HG03575 (cell line): ENCODE results near the gene CYB5R4.

Experiments
- ATAC-seq: cut with Tn5 transposase; IDR thresholded peaks from one replicate; pipeline ENCODE4 v1.9.1; 2021; ENCODE audit not compliant: unreplicated experiment, insufficient number of reproducible peaks, low FRiP score; ENCODE audit errors: extremely low read depth

Gene CYB5R4, protein sequence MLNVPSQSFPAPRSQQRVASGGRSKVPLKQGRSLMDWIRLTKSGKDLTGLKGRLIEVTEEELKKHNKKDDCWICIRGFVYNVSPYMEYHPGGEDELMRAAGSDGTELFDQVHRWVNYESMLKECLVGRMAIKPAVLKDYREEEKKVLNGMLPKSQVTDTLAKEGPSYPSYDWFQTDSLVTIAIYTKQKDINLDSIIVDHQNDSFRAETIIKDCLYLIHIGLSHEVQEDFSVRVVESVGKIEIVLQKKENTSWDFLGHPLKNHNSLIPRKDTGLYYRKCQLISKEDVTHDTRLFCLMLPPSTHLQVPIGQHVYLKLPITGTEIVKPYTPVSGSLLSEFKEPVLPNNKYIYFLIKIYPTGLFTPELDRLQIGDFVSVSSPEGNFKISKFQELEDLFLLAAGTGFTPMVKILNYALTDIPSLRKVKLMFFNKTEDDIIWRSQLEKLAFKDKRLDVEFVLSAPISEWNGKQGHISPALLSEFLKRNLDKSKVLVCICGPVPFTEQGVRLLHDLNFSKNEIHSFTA

GRCh38 chr6:83859410-83860358, at the start of gene CYB5R4:
TSS of gene CYB5R4 (plus strand) at chr6:83859689. CDS start at chr6:83859783, 94 bp downstream.
- ATAC-seq = peak; percentile 89

GRCh38 chr6:83812595-83812994, 46.9 kb upstream of the CYB5R4 start:
- ATAC-seq = no peak

GRCh38 chr6:83815631-83816272, 43.7 kb upstream of the CYB5R4 start:
- ATAC-seq = no peak

DNA sequence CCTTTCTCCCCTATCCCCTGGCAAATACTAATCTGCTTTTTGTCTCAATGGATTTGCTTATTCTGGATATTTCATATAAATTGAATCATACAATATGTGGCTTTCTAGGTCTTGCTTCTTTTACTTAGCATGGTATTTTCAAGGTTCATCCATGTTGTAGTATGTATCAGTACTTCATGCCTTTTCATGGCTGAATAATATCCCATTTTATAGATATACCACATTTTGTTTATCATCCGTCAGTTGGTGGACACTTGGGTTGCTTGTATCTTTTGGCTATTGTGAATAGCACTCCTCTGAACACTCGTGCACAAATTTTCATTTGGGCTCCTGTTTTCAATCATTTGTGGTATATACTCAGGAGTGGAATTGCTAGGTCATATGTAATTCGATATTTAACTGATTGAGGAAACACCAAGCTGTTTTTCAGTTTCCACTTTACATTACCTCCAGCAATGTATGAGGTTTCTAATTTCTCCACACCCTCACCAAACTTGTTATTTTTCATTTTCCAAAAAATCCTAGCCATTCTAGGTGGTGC, 36.8 kb upstream of the CYB5R4 start:
- ATAC-seq = no peak

DNA sequence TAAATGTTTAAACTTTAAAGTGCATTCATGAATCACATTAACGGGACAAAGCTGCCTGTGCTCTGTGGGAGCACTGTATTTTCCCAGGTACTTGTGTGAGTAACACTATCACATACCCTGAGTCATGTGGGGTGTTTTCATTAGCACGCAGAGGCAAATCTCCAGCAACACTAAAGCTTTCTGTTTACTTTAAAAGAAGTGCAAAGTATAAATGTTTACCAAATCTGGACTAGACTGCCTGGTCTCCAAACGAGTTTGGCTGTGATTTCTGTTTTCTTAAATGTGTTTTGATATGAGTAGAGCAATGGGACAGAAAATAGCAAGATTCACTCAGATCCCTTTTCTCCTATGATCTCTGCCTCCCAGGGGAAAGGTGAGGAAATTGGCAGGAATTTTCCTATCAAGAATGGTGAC, 35.1 kb upstream of the CYB5R4 start:
- no peak for ATAC-seq

- no peak for ATAC-seq
Measured at GRCh38 chr6:83824831-83825230, 34.7 kb upstream of the CYB5R4 start.

- ATAC-seq = no peak
Measured at GRCh38 chr6:83827050-83827449, 32.4 kb upstream of the CYB5R4 start.

- ATAC-seq = no peak
Measured at GRCh38 chr6:83838727-83839126, 20.8 kb upstream of the CYB5R4 start.

DNA sequence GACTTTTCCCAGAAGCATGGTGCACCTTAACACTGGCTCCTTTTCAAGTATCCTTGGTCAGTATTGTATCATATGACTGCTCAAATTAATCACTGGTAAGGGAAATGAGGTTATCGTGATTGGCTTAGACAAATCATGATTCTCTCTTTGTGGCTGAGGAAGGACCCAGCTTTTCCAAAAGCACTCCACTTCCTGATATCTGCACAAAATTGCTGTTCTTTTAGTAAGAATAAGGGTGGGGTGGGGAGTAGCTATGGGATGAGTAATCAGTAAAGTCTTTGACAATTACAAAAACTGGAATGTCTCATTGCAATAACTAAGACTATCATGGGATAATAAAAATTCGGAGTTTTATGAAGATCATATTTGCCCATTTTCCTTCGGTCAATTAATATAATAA, 15.3 kb upstream of the CYB5R4 start:
- no peak for ATAC-seq

DNA sequence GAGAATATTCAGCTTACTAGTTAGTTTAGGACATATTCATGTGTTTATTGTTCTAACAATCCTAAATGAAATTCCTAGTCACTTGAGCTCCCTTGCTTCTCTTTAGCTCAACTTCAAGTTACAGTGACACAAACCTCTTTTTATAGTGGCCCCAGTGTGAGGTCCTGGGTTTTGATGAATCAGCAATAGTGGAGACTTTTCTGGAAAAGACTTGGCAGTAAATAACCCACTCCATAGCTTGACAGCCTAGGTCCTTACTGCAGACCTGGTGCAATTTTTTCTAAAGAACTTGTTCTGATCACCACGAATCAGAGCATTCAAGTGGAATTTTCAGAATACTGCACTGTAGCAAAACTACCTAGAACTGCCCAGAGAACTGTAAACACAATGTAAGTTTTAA, 13.2 kb upstream of the CYB5R4 start:
- no peak for ATAC-seq

DNA sequence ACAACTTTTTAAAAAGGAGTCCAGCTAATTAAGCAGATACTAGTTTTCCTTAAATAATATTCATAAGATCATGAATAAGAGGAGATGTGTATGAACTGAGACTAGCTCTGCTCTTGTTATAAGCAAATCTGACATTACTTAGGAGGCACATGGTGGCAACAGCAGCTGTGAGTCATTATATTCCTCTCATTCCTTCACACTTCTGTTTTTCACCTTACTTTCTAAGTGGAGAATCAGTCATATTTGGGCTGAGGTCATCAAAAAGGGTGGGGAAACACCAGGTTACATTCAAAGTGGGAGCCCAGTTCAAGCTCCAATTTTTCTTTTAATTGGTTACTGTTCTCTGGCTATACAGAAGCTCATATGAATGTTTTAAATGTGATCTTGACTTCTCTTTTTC, 12.3 kb upstream of the CYB5R4 start:
- ATAC-seq = no peak

DNA sequence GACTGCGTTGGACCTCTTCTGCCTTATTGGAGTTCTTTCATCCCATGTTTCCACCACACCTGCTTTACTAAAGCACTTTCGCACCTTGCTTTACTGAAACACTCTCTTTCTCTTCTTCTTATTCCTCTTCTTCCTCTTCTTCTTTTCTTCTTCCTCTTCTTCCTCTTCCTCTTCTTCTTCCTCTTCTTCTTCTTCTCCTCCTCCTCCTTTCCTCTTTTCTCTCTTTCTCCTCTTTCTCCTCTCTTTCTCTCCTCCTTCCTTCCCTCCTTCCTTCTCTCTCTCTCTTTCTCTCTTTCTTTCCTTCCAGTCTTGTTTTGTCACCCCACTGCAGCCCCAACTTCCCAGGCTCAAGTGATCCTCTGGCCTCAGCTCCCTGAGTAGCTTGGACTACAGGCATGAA, 10.4 kb upstream of the CYB5R4 start:
- no peak for ATAC-seq

DNA sequence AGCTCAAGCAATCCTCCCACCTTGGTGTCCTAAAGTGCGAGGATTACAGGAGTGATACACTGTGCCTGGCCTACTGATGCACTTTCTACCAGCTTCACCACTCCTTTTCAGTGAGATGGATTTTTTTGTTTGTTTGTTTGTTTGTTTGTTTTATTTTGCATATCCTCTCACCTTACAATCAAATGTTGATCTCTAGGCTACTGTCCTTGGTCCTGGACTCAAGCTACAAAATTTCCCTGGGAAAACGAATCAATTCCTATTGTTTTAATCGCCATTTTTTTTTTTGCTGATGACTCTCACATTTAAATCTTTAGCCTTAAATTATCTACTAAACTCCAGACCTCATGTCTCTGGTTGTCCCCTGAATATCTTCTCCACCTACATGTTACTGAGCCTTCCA, 9.9 kb upstream of the CYB5R4 start:
- ATAC-seq = no peak

DNA sequence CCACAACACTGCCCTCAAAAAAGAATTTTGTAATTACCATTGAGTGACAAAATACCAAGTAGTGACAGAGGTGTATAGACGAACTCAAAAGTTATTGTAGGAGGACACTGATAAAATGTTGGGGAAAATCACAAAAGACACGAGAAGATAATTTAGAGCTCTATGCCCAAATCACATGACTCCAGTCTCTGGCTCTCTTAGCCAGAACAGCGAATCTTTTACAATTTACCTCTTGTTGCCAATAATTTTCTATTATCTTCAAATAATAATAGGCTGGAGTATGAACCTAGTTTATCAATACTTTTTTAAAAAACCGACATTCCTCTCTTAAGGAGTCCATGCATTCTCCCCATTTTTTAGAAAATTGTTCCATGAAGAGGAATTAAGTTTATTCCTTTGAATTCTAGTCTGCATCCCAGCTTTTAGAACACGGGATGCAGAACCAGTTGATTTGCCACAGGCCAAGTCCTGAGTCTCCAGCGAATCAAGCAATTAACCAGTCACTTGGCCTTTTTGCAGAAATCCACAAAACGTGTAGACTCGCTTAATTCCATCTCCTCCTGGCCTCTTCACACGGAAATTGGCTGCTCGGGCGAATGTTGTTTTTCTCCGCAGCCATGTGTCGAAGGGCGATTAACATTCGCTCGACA, 6.8 kb upstream of the CYB5R4 start:
- ATAC-seq = no peak

- ATAC-seq = no peak
Measured at GRCh38 chr6:83853178-83854000, 6.1 kb upstream of the CYB5R4 start, which contains the start of gene RIPPLY2. TSS of gene RIPPLY2 (plus strand) at chr6:83853360. CDS start at chr6:83853417, 57 bp downstream.

DNA sequence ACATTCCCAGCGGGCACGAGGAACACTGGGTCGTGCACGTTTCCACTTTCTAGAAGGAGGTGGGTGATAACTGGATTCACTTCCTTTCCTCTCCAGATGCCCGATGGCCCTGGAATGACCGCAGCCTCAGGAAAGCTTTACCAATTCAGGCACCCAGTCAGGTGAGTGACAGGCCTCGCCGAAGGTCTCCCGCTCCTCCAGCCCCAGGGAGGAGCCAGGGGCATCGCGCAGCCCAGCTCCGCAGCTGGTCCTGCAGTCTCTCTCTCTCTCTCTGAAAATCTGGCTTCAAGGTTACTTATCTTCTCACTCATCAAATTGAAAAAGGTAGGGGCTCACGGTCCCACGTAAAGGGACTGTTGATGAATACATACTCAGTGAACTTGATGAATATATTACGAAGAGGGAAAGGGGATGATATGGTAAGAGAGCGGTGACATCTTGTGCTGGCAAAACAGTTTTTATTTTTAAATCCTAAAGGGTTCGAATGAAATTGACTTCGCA, 5.4 kb upstream of the CYB5R4 start:
- no peak for ATAC-seq

DNA sequence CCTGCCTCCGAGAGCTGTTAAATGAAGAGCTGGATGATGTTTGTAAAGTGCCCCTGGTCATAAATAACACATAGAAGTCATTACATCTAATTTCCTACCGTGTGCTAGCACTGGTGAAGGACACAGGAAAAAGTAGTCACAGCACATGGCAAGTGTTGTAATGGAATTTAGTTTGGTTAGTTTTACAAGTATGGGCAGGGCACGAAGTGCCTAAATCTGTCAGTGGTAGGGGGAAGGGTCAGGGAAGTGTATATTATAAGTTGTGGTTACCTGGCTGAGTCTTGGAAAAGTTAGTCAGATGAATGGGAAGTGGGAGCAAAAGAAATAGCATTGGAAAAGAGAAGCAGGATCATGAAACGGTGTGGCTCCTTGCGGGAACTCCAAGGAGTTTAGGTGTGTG, 4.7 kb upstream of the CYB5R4 start:
- no peak for ATAC-seq

DNA sequence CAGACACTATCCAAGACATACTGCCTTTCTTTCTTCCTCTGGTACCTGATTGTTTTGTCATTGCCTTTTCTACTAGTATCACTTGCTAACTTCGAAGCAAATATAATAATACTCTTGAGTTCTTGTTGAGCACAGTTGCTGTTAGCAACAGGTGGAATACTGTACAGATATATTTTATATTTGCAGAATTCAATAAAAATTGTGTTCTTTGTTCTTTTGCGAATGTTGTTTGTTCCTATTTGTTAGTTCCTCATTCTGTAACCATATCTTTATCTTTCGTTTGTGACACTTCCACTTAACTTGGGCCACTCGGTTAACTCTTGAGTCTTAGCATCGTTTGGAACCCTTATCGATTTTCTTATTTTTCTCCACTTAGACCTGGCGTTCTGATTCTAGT, 868 bp downstream of the CYB5R4 start:
- ATAC-seq = no peak
